BE2C (cell line): ENCODE results near the gene JMJD6.

Experiments
- DNase-seq: peaks from one replicate; pipeline ENCODE4 v3.0.0-alpha.2; 2020
- H3K27me3 ChIP-seq: fragments of 250-450 bp; sonication (Bioruptor Pico); 2 replicates; pipeline ENCODE4 v1.5.1; 2020; ENCODE audit warnings: mild to moderate bottlenecking
- H3K36me3 ChIP-seq: fragments of 250-450 bp; sonication (Bioruptor Pico); 2 replicates; pipeline ENCODE4 v1.5.1; 2020; ENCODE audit warnings: mild to moderate bottlenecking
- H3K4me1 ChIP-seq: fragments of 250-450 bp; sonication (Bioruptor Pico); 2 replicates; pipeline ENCODE4 v1.5.1; 2020
- H3K4me3 ChIP-seq: 2 replicates; pipeline ENCODE4 v1.5.1; 2011; ENCODE audit warnings: low read depth, low read length
- H3K9me3 ChIP-seq: fragments of 250-450 bp; sonication (Bioruptor Pico); 2 replicates; pipeline ENCODE4 v1.5.1; 2020
- TF ChIP-seq, protein P1 (sequence below): IDR thresholded peaks from 2 replicates; pipeline ENCODE4 v1.5.1; 2012; ENCODE audit warnings: mild to moderate bottlenecking, low read depth, low read length

Gene JMJD6

GRCh38 chr17:76709077-76709950, 17.1 kb downstream of the JMJD6 start:
- Histone ChIP-seq H3K36me3 (peaks cover 20% of the 10 kb centered on the region), H3K27me3 (no peaks in the 10 kb centered on the region), H3K9me3 (no peaks in the 10 kb centered on the region), H3K4me3 (peak overlapping the region; percentile 95), H3K4me1 (peaks cover 20% of the 10 kb centered on the region)
- DNase-seq, result peak; percentile 96
- TF ChIP-seq, protein P1, sequence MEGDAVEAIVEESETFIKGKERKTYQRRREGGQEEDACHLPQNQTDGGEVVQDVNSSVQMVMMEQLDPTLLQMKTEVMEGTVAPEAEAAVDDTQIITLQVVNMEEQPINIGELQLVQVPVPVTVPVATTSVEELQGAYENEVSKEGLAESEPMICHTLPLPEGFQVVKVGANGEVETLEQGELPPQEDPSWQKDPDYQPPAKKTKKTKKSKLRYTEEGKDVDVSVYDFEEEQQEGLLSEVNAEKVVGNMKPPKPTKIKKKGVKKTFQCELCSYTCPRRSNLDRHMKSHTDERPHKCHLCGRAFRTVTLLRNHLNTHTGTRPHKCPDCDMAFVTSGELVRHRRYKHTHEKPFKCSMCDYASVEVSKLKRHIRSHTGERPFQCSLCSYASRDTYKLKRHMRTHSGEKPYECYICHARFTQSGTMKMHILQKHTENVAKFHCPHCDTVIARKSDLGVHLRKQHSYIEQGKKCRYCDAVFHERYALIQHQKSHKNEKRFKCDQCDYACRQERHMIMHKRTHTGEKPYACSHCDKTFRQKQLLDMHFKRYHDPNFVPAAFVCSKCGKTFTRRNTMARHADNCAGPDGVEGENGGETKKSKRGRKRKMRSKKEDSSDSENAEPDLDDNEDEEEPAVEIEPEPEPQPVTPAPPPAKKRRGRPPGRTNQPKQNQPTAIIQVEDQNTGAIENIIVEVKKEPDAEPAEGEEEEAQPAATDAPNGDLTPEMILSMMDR, result no peak

DNA sequence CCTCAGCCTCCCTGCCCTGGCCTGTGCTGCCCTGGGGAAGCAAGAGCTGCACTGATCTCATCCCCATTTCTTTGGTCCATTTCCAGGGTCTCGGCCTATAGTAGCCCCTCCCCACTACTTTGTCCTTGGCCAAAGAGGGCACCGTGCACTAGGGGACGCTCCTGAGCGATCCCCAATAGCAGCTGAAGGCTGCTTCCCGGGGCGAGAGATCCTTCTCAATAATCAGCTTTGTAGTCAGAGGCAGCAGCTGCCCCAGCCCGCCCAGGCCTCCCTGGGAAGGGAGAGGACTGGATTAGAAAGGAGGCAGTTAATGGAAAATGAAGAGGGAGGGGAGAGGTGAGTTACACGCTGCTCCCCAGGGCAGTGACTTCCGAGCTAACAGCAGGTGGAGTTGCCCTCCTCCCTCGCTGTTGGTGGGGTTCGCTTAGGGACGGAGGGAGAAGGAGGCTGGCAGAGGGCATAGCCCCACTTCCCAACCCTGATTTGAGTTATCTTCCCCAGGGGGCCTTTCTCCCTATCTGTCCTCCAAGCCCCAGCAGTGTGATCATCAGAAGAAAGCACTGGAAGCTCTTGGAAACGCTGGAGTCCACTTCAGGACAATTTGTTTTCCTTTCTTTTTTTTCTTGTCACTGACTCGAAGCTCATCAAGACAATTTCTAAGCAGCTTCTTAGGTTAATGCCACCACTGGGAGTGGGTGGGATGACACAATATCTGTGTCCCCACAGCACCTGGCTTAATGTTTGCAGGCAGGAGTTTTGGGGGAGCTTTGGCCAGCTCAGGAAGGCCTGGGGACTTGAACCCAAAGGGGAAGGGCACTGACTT, 18.2 kb downstream of the JMJD6 start:
- peak; percentile 71 for DNase-seq
- Histone ChIP-seq H3K9me3 (no peaks in the 10 kb centered on the region), H3K27me3 (no peaks in the 10 kb centered on the region), H3K4me1 (peaks cover 20% of the 10 kb centered on the region), H3K36me3 (peaks cover 12% of the 10 kb centered on the region), H3K4me3 (peak overlapping the region; percentile 95)
- TF ChIP-seq, protein P1, result peak; percentile 74

DNA sequence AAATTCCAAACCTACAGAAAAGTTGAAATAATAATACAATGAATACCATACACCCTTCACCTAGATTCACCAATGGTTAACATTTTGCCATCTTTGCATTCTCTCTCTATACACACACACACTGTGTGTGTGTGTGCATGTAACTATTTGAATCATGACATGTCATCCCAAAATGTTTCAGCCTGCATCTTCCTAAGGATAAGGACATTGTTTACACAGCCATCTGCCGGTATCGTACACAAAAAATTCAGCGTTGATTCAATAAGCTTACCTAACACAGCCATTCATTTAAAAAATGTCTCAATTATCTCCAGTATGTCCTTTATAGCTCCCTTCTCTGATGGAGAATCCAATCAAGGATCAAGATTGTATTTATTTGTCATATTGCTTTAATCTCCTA, 19.6 kb downstream of the JMJD6 start:
- DNase-seq, result no peak
- H3K36me3 ChIP-seq, result peaks cover 12% of the 10 kb centered on the region
- no peak overlapping the region for H3K4me3 ChIP-seq
- TF ChIP-seq, protein P1, result no peak
- no peaks in the 10 kb centered on the region for H3K9me3 ChIP-seq
- H3K4me1 ChIP-seq, result peaks cover 23% of the 10 kb centered on the region
- H3K27me3 ChIP-seq, result no peaks in the 10 kb centered on the region

DNA sequence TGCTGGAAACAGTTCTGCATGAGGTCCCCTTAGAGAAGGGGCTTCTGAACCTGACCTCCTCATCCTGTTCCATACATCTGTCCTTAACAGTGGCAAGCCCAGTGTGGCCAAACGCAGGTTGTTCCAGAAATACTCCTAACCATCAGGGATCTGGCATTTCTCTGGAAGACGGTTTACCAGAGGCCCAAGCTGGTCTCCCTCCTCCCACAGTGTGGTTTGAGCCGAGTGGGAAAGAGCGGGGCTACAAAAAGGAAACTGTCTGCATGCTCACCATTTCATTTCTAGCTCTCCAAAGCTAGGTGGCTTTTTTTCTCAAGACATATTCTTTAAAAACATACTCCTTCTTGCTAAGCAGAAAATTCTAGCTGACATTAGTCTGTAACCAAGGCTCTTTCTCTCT, 21.6 kb downstream of the JMJD6 start:
- DNase-seq, result no peak
- H3K27me3 ChIP-seq, result no peaks in the 10 kb centered on the region

DNA sequence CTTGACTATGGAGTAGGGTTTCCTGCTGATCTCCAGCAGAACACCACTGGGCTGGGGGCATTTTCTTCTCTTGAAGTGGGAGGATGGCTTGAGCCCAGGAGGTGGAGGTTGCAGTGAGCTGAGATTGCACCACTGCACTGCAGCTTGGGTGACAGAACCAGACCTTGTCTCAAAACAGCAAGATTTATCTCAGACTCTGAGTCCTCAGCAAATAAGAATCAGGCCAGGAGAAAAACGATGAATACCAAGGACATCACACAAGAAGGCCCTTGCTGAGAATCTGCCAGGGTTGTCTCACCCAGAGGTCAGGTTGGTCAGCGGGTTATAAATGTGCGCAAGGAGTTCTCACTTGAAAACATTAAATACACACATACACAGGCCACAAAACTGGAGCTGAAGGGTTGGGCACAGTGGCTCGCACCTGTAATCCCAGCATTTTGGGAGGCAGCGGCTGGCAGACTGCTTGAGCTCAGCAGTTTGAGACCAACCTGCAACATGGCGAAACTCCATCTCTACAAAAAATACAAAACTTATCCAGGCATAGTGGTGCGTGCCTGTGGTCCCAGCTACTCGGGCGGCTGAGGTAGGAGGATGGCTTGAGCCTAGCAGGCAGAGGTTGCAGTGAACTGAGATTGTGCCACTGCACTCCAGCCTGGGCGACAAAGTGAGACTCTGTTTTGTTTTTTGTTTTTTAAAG, 23.3 kb downstream of the JMJD6 start:
- TF ChIP-seq, protein P1, result no peak
- Histone ChIP-seq H3K4me3 (no peak overlapping the region), H3K4me1 (peaks cover 32% of the 10 kb centered on the region), H3K9me3 (no peaks in the 10 kb centered on the region), H3K27me3 (no peaks in the 10 kb centered on the region), H3K36me3 (peaks cover 11% of the 10 kb centered on the region)
- no peak for DNase-seq

More for the DNA sequence above, 21.6 kb downstream of the JMJD6 start:
- H3K9me3 ChIP-seq, result no peaks in the 10 kb centered on the region
- peaks cover 30% of the 10 kb centered on the region for H3K4me1 ChIP-seq
- peaks cover 14% of the 10 kb centered on the region for H3K36me3 ChIP-seq
- TF ChIP-seq, protein P1, result no peak
- no peak overlapping the region for H3K4me3 ChIP-seq
